Left cardiac atrium (tissue), 4 donors: ENCODE measurements around the gene FAM114A1. TPM values are rescaled to one million over a fixed set of nuclear protein-coding genes. Genes with fewer than 3 reads are reported as not detected.

Experiments
- ATAC-seq, 2 donors: fragments of 200-7000 bp; cut with Tn5 transposase; one replicate each; pipeline ENCODE4 v1.9.1; 2020; ENCODE audit warnings: mild to moderate bottlenecking in 2 of 2, moderate library complexity in 2 of 2
- DNase-seq: peaks from one replicate; pipeline ENCODE4 v3.0.0-alpha.2; 2020
- intact Hi-C, 2 donors: fragments of 100-400 bp; cut with DNase I; formaldehyde crosslinking; loops; one replicate each; pipeline versions ENCODE4 v1.14.1 to v1.15.1; 2022 to 2023
- total RNA-seq, 2 donors: library from RNA; stranded (reverse); fragmentation: NEBNext Ultra II Directional; extraction: Animal tissue kit (Norgen Biotek cat#: 25700); gene quantifications; one replicate each; pipeline ENCODE4 v1.2.1, GENCODE V29; 2021
- donor health status: DM: no; HTN: yes; CAD: no.
- donor health status: DM: no; HTN: yes; CAD: no; lungs with severe emphysema.
- donor health status: DM: yes; HTN: yes; CAD: no.
- donor health status: Dilated cardiomyopathy.

The FAM114A1 gene
- total RNA-seq, 2 donors from 2014 or later = 38.3 to 49.2 TPM

DNA sequence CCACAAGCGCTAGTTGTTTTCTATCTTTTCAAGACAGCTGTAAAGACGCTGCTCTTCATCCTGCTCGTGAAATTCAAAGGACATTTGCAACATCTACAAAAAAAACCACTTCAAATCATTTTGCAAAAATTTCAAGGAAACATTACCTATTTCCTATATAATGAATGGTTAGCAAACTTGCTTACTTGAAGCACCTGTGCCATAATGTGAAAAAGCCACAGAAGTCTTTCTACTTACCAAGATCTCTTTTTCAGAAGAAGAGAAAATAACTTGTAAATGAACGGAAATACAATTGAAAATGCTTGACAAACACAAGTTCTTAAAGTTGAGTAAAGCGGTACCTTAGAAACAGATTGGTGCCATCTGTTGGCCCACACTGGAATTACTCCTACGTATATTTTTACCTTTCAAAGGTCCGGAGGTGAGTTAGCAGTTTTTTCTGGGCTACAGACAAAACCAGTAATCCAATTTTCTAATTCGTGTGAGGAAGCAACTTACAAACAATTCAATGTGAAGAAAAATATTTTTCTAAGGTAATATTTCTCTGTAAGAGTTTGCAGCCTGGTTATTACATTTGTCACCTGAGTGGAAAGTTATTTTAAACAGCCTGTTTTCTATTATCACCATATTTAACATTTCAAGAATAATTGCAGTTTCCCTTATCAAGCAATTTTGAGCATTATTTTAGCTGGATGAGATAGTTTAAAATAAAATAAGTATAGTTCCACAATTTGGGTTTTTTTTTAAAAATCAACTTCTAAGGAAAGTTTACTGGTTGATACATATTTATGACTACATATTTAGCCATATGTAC lies 10.9 kb upstream of the FAM114A1 start, which contains the start of gene TLR6:
TLR6 (minus strand) TSS at position 294 of the 814 bp plus-strand sequence. CDS start 27,344 bp downstream, outside the sequence.
- DNase-seq (no peak), ATAC-seq (peak; percentile 59 to 63)
- intact Hi-C loops = loop anchor here in 1 of 2 donors (5.0 kb wide), 1 partner anchor 99 kb away; no protein-coding TSS in a partner anchor

DNA sequence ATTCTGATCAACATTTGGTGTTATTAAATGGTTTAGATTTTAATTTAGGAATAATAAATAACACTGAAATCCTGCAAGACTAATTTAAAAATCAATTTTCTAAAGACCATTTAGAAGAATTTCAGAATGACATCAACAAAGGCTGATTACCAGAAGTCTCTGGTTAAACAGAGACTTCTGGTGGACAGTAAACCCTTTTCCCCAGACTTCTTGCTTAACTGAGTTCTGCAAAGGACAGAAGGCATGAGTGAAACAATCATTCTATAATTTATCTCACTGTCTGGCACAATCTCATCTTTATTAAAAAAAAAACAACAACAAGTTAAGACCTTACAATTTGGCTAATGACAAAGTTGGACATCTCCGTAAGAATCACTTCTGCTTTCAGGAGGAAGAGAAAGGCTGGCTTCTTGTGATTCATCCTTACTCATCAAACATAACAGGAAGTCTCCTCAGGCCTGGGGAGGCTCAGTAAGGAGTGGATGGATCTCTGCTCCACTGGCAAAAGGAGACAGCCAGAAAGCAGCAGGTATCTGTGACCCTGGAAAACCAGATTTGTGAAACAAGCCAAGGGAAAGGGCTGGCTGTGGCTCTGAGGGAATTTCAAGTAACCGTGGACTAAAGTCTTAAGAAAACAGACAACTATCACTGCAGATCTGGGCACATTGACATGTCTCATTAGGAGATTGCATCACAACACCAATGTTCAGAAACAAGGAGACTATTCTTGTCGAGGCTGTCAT lies 10.1 kb upstream of the FAM114A1 start:
- intact Hi-C loops = loop anchor here in 1 of 2 donors (5.0 kb wide), 1 partner anchor 100 kb away; no protein-coding TSS in a partner anchor
- DNase-seq = peak; percentile 36
- ATAC-seq = peak; percentile 70 to 96

DNA sequence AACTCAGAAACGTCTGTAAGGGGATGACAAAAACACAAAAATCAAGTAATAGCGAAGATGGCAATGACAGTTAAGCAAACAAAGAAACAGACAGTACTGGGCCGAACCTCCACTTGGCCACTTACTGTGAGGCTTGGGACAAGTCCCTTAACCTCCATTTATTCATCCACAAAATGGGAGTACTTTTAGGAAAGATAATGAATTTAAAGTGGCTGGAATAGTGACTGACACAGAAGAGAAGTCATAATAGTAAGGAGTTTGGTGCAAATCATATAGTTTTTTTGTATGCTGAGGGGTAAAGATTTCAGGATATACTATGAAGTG lies 9.5 kb upstream of the FAM114A1 start:
- intact Hi-C loops = loop anchor here in 1 of 2 donors (5.0 kb wide), 1 partner anchor 101 kb away; no protein-coding TSS in a partner anchor
- DNase-seq = no peak
- ATAC-seq = no peak

DNA sequence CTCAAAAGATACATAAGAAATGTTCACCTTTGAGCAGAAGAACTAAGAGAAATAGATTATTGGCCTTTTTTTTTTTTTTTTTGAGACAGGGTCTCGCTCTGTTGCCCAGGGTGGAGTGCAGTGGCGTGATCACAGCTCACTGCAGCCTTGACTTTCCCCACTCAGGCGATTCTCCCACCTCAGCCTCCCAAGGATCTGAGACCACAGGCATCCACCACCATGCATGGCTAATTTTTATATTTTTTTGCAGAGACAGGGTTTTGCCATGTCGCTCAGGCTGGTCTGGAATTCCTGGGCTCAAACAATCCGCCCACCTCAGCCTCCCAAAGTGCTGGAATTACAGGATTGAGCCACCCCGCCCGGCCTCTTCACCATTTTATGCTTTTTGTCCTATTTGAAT lies 8.1 kb upstream of the FAM114A1 start:
- ATAC-seq (no peak), DNase-seq (no peak)
- intact Hi-C loops = loop anchor here in 1 of 2 donors (5.0 kb wide), 1 partner anchor 102 kb away; no protein-coding TSS in a partner anchor

DNA sequence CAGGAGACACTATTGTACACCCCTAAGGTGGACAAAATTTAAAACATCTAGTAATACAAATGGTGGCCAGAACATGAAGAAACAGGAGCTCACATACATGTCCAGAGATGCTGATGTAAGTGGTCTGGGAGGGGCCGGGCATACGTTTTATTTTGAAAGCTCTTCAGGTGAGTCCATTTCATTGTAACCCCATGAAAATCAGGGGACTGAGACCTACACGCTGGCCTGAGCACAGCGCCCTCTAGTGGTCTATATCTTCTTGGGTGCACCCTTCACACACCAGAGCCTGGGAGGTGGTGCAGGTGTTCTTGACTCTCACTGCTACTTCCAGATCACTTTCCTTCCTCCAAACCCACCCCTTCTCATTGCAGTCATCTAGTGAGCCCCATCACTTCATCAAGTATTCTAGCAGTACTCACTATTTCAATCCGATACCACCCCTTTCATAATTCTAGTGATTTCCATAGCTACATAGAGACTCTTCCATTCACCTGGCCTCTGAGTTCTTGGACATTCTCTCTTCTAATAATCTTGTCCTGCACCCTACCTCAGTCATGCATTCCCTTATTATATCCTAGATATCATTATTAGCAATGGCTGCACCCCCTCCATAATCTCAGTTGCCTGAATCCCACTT lies 6.7 kb upstream of the FAM114A1 start:
- intact Hi-C loops = no loop called here
- DNase-seq (no peak), ATAC-seq (no peak)

DNA sequence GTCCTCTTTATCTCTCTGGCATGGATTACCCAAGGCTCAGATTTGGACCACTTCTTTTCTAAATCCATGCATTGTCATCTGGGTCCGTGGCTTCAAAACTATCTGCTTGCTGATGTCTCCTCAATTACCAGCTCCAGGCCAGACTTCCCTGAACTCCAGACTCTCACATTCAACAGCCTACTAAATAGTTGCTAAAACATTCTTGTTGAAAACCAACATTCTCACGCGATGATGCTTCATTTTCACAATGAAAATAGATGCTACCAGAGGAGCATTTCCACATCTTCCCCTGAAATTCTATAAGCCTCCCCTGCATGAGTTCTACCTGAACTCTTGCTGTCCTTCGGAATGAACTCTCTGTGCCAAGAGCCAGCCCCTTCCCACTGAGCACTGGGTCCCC lies 5.8 kb upstream of the FAM114A1 start:
- ATAC-seq (no peak), DNase-seq (no peak)
- intact Hi-C loops = no loop called here

DNA sequence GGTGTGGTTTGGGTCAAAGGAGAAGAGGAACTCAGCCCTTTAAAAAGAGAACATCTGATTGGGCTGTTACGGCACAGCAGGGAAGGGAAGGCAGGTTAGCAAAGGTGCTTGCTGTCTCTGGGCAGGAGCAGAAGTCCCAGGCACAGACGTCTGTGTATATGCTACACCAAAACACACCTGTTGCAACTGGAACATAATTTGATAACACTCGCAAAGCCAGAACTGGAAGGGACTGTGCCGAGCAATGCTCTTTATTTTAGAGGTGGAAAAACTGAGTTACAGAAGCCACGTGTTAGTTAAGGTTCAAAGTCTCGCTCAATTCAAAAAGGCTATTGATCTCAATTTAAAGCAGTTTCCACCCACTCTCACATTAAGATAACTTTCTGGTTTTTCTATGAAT lies 2.2 kb upstream of the FAM114A1 start:
- ATAC-seq (no peak), DNase-seq (no peak)
- intact Hi-C loops = no loop called here

DNA sequence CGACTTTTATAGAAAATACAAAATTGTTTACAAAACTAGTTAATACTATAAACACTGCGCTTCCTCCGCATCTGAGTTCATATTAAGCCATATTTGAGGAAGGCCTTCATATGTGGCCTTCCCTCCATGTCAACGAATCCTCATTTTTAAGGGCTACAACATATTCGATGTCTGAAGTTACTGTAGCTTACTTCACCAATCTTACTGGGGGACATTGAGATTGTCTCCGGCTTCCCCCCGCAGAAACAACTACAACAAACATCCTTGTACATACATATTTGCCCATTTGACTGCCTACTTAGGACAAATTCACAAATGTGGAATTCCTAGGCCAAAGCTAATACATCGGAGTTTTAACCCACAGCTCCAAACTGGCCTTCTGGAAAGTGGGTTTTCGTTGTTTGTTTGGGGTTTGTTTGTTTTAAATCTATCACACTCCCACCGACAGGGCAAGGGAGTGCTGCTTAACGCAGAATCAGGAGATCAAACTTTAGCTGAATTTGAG lies 581 bp upstream of the FAM114A1 start:
- no peak for DNase-seq
- intact Hi-C loops = no loop called here
- ATAC-seq = no peak

DNA sequence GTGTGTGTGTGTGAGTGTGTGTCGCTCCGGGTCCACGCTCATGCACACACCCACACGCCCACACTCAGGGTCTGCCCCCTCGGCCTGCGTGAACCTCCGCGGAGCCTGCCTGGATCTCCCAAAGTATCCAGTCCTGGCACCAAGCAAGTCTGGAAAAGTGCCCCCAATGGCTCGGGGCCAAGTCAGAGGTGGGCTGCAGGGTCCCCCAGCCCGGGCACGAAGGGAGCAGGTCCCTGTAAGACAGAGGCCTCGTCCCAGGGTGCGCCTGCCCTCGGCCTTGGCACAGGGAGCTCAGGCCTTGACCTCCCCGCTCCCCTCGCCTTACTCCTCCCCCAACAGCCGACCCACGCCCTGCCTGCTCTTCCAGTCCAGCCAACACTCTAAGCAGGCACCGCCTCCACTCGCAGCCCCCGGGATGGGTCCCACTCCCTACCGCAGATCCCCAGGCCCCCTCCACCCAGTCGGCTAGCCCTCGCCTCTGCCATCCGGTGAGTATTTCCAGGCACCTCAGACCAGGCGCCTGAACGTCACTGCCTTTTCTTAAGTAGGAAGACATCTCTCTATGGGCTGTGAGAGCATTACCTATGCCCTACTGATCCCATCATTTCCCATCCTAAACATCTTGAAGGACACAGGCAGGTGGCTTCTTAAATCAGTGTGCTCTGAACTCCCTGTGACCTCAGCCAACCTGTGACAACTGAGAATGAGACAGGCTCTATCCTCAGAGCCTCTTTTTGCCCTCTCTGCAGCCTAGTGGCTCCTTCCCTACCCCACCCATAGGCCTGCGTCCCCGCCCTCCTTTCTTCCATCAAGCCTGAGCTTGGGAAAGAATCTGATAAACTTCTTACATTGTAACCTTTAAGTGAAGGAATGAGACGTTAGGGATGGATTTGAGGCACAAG lies 704 bp downstream of the FAM114A1 start:
- peak; percentile 69 for DNase-seq
- ATAC-seq = peak; percentile 49 to 82
- intact Hi-C loops = no loop called here

DNA sequence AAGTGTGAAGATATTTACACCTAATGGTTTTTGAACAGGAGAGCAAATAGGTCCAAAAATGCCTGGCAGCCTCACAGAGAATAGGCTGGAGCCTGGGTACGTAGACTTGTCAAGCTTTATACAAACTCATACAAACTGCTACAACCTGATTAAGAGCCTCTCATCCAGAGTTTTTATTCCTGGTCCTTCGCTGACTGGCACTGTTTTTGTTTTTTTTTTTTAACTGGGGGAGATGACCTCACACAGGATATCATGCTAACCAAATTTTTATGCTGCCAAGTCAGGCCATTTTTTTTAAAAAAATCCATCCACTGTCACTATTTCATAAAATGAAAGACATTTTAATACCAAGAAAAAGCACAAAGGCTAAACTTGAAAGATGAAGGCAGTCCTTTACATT lies 1.9 kb downstream of the FAM114A1 start:
- DNase-seq (no peak), ATAC-seq (no peak)
- intact Hi-C loops = no loop called here

DNA sequence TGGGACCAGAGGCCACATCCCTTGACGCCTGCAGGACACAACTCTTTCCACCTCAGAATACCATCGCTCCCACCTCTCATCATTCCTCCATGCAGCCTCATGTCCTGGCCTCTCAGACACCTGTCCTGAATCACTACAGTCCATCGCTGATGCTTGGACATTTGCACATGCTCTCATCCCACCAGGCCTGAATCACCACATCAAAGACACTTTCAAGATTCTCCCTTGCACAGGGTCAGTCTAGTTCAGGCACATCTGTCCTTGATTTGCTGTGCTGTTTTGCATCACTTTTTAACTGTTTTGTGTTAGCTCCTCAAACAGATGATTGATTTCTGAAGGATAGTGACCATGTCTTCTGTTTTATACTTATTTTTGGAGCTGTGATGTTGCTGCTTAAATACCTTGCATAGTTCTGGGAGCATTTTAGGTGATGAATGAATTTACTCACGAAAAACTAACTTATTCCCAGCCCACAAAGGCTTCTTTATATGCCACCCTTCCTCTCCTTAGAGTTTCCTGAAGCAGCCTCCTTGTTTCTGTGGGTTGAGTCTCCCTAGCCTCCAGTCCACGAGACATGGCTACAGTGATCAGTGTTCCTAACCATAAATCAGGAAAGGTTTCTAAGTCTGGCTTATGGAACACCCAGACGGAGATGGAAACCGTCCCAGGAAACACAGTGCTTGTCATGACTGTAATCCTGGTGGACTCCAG lies 2.6 kb downstream of the FAM114A1 start:
- no peak for ATAC-seq
- intact Hi-C loops = no loop called here

DNA sequence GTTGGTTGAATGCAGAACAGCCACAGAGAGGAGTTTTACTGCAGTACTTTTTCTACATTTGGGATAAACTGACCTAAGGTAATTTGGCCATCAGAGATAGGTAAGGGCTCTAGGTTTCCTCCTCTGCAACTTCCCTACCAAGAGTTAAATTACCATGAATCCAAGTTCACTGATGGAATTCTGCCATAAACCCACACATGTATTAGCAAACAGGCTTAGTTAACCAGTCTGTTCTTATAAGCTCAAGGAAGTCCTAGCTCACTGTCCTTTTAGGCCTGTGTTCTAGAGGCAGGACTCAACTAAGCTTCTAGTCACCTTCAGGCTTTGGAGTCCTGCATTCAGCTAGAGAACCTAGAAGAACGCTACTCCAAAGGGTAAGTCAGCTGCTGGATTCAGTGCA lies 4.0 kb downstream of the FAM114A1 start:
- intact Hi-C loops = no loop called here
- DNase-seq = no peak
- ATAC-seq = no peak

More for the DNA sequence above, 2.6 kb downstream of the FAM114A1 start:
- no peak for DNase-seq

DNA sequence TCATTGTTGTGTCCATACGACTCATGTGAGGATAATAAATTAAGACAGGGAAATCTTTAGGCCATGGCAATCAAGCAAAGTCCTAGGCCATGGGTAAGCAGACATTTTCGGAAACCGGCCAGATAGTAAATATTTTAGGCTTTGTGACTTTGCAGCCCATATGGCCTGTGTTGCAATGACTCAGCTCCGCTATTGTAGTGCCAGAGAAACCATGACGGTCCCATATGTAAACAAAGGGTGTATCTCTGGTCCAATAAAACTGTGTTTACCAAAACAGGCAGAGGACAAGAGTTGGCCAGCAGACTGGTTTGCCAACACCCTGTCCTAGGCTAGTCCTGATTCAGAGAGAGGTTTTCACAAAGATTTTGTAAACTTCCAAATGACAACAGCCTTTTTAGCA lies 5.0 kb downstream of the FAM114A1 start:
- no peak for DNase-seq
- intact Hi-C loops = no loop called here
- ATAC-seq = no peak

DNA sequence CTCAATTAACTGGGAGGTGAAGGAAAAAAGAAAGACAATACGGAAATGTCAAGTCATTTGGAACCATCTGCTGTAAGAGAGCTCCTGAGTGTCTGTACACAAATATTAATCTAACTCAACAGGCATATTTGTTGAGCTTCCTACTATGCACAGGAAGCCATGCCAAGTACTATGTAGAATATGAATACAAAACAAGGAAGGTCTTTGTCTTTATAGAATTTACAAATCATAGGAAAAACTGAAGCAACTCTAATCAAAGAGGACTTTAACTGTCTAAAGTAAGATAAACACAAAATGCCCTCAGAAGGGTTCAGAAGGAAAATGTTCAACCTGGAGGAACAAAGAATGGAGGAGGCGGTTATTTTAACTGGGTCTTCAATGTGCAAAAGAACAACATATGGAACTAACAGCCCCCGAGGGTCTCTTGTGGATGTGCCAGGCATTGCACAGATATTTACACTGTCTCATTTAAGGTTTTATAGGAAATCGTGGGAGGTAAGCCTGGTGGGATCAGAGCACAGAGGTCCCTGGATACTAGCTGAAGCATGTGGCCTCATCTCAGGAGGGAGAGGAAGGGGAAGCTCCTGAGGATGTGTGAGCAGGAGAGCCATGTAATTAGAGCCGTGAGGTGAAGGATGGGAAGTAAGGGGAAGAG lies 5.8 kb downstream of the FAM114A1 start:
- no peak for ATAC-seq
- intact Hi-C loops = no loop called here
- no peak for DNase-seq

DNA sequence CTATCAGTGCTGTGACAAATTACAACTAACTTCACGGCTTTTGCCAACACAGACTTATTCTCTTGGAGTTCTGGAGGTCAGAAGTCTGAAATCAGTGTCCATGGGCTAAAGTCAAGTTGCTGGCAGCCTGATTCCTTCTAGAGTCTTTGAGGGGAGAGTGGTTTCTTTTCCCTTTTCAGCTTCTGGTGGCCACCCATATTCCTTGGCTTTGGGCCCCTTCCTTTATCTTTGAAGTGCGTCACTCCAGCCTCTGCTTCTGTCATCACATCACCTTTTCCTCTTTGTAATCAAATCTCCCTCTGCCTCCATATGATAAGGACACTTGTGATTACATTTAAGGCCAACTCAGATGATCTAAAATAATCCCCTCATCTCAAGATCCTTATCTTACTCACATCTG lies 9.0 kb downstream of the FAM114A1 start:
- intact Hi-C loops = no loop called here
- ATAC-seq = no peak
- no peak for DNase-seq

DNA sequence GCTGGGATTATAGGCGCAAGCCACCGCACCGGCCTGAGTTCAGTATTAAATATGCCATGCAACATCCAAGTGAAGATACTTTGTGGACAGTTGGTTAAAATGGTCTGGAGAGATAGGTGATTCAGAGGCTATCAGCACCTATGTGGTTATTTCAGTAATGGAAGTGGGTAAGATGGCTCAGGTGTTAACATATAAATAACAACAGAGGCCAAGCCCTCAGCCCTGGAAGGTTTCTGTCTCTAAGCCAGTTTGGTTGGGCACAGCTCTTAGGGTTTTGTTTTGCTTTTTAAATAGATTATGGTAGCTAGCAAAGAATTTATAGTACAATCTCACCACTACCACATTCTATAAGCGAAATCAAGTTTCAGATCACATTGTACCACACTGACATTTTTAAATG lies 16.6 kb downstream of the FAM114A1 start:
- intact Hi-C loops = no loop called here
- ATAC-seq (no peak), DNase-seq (no peak)

DNA sequence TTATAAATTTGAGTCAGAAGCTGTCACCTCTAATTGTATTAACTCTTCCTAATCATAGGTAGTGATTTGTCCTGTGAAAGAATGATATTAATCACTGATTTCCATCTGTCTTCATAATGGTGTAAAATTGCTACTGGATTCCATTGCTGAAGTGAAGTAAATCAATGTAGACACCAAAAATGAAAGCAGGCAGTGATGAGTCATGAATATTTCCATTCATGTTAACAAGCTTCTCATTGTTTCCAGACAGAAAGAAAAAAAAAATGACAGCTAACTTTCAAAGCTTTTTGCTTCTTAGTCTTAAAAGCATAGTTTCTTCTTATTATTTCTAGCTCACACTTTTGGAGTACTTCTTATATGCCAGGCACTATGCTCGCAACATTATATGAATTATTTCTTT lies 21.5 kb downstream of the FAM114A1 start:
- ATAC-seq (peak in 1 of 2 donors; percentile 69), DNase-seq (no peak)
- intact Hi-C loops = no loop called here
